ENCODE measurements around the gene RELN. TPM values are rescaled to one million over a fixed set of nuclear protein-coding genes. Genes with fewer than 3 reads are reported as not detected.

Gene RELN
- total and polyA plus RNA-seq, 10 of the 15 experiments (the other 5 are each of a cell fraction or from before 2014, with no cell fraction given) = 0.11 to 0.21 TPM; not detected in 8

DNA sequence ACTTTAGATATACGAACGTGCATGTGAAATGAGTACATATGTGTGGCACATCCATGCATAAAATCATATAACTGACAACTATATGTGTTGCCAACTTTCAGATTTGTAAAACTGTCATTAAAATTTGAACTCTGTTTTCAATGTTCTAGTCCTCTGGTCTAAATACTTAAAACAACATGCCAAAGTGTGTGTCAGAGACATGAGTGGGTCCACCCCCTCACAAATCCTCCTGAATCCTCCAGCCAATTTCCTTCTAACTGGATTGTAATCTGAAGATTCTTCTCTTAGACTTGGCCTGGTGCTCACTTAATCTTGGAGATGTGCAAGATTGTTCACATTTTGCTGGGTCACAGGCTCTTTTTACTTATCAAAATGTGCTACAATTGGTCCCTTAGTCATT lies 184.1 kb downstream of the RELN start:
- Histone ChIP-seq H3K27ac (ENCODE audit: control insufficient read depth, insufficient read depth) (no peak overlapping the region), H4K20me1 (ENCODE audit: control insufficient read depth, insufficient read depth) (no peaks in the 10 kb centered on the region), H3K4me1 (ENCODE audit: control insufficient read depth, insufficient read depth, low read length) (no peaks in the 10 kb centered on the region), H2AFZ (ENCODE audit: control insufficient read depth, low read depth, low read length) (no peak overlapping the region), H3K9ac (ENCODE audit: control insufficient read depth, insufficient read depth, low read length) (no peak overlapping the region), H3K4me3 (no peak overlapping the region), H3K9me3 (replicated peaks; ENCODE audit: control insufficient read depth, insufficient read depth, low read length) (no peaks in the 10 kb centered on the region), H3K79me2 (ENCODE audit: control insufficient read depth, insufficient read depth, low read length) (no peaks in the 10 kb centered on the region), H3K36me3 (ENCODE audit: control insufficient read depth in 2 of 2, insufficient read depth in 2 of 2, low read length in 1 of 2) (no peaks in the 10 kb centered on the region), H3K27me3 (replicated peaks in 1 of 2; ENCODE audit: control insufficient read depth in 2 of 2, insufficient read depth in 2 of 2, low read length in 1 of 2) (no peaks in the 10 kb centered on the region; a peak in 1 of 4 replicates), H3K4me2 (ENCODE audit: control insufficient read depth, insufficient read depth) (no peak overlapping the region)
- DNase-seq (ENCODE audit: low read depth, low spot score) (no peak), FAIRE-seq (no peak), ATAC-seq (no peak)
- in situ Hi-C loops (cut with MboI) (no loop called here), intact Hi-C loops (cut with micrococcal nuclease; ENCODE audit: unreplicated experiment) (no loop called here)
- POLR2A ChIA-PET = no interaction called here
- 17% methylated on average over 2 of the region's 2 CpGs for WGBS (ENCODE audit: insufficient coverage, insufficient replicate concordance, low lambda C conversion rate, missing lambda C conversion rate)
- no TSS peak for BruUV-seq (replicated peaks)
- RAD21 ChIA-PET (ENCODE audit: unreplicated experiment) = no interaction called here
- SMC1A ChIA-PET (ENCODE audit: uncharacterized antibody, unreplicated experiment) = no interaction called here
- CTCF ChIA-PET = no interaction called here
- TF ChIP-seq BACH1 (IDR thresholded peaks at IDR 0.05; ENCODE audit: borderline replicate concordance) (no peak), SKIL (IDR thresholded peaks at IDR 0.05; ENCODE audit: low read depth, poor library complexity, severe bottlenecking) (no peak), SMARCA5 (IDR thresholded peaks at IDR 0.05) (no peak), PRDM15 (CRISPR knock-in tag; IDR thresholded peaks at IDR 0.05) (no peak), TCF7 (IDR thresholded peaks at IDR 0.05; ENCODE audit: borderline replicate concordance) (no peak), ESRRA (IDR thresholded peaks at IDR 0.05; ENCODE audit: low read length) (no peak), YBX1 (IDR thresholded peaks at IDR 0.05) (no peak), BCL3 (IDR thresholded peaks at IDR 0.05; ENCODE audit: borderline replicate concordance, insufficient read depth, low read depth, low read length, poor library complexity, severe bottlenecking) (no peak), CREM (IDR thresholded peaks at IDR 0.05; ENCODE audit: low read depth) (no peak), BRCA1 (IDR thresholded peaks at IDR 0.05; ENCODE audit: low read depth, low read length) (no peak), RUNX3 (IDR thresholded peaks at IDR 0.05; ENCODE audit: low read length) (no peak)
- TF ChIP-seq, protein P1, sequence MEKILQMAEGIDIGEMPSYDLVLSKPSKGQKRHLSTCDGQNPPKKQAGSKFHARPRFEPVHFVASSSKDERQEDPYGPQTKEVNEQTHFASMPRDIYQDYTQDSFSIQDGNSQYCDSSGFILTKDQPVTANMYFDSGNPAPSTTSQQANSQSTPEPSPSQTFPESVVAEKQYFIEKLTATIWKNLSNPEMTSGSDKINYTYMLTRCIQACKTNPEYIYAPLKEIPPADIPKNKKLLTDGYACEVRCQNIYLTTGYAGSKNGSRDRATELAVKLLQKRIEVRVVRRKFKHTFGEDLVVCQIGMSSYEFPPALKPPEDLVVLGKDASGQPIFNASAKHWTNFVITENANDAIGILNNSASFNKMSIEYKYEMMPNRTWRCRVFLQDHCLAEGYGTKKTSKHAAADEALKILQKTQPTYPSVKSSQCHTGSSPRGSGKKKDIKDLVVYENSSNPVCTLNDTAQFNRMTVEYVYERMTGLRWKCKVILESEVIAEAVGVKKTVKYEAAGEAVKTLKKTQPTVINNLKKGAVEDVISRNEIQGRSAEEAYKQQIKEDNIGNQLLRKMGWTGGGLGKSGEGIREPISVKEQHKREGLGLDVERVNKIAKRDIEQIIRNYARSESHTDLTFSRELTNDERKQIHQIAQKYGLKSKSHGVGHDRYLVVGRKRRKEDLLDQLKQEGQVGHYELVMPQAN (conservative IDR thresholded peaks at IDR 0.05) = no peak
- TF ChIP-seq, protein P2, sequence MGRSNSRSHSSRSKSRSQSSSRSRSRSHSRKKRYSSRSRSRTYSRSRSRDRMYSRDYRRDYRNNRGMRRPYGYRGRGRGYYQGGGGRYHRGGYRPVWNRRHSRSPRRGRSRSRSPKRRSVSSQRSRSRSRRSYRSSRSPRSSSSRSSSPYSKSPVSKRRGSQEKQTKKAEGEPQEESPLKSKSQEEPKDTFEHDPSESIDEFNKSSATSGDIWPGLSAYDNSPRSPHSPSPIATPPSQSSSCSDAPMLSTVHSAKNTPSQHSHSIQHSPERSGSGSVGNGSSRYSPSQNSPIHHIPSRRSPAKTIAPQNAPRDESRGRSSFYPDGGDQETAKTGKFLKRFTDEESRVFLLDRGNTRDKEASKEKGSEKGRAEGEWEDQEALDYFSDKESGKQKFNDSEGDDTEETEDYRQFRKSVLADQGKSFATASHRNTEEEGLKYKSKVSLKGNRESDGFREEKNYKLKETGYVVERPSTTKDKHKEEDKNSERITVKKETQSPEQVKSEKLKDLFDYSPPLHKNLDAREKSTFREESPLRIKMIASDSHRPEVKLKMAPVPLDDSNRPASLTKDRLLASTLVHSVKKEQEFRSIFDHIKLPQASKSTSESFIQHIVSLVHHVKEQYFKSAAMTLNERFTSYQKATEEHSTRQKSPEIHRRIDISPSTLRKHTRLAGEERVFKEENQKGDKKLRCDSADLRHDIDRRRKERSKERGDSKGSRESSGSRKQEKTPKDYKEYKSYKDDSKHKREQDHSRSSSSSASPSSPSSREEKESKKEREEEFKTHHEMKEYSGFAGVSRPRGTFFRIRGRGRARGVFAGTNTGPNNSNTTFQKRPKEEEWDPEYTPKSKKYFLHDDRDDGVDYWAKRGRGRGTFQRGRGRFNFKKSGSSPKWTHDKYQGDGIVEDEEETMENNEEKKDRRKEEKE (IDR thresholded peaks at IDR 0.05) = no peak

Measured in GM12878 (cell line).